GM19452 (cell line): ENCODE data around the gene MAD1L1.
"Not testable (repeated sequence)": the region's sequence is repeated elsewhere in the genome, so short reads cannot be mapped to it uniquely, and the experiment has no call there.

Experiments used
- ATAC-seq: cut with Tn5 transposase; IDR thresholded peaks from one replicate; pipeline ENCODE4 v1.9.1; 2021; ENCODE audit not compliant: unreplicated experiment

Gene MAD1L1

DNA sequence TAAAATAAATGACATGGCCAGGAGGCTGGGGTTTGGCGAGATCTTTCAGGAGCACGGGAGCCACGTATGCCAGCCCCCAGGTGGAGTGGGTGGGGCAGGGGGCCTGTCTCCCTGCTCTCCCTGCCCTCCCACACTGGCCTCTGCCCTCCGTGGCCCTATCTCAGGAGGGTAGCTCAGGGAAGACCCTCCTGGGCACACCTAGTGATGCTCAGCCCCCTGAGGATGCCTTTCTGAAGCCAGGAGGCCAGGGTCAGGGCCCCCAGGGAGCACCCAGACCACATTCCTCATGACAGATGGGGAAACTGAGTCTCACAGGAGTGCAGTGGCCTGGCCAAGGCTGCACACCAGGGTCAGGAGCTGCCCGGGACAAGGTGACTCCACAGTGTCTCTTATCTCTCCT is 339.3 kb downstream of the MAD1L1 start:
- no peak for ATAC-seq

DNA sequence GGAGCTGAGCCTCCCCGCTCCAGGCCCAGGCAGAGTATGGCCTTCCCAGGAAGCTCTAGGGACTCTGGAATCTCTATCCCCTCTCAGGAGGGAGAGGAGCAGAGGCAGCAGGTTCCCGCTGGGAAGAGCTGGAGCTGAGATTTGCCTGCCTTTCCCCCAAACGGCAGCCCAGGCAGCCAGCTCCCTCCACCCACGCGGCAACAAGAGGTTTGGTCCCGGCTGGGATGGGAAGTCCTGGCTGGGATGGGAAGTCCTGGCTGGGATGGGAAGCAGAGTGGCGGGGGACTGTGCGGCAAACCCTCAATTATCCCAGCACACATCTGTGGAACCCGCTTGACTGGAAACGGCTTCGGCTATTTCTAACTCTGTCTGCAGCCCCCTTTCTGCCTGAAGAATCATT is 339.7 kb downstream of the MAD1L1 start:
- no peak for ATAC-seq

DNA sequence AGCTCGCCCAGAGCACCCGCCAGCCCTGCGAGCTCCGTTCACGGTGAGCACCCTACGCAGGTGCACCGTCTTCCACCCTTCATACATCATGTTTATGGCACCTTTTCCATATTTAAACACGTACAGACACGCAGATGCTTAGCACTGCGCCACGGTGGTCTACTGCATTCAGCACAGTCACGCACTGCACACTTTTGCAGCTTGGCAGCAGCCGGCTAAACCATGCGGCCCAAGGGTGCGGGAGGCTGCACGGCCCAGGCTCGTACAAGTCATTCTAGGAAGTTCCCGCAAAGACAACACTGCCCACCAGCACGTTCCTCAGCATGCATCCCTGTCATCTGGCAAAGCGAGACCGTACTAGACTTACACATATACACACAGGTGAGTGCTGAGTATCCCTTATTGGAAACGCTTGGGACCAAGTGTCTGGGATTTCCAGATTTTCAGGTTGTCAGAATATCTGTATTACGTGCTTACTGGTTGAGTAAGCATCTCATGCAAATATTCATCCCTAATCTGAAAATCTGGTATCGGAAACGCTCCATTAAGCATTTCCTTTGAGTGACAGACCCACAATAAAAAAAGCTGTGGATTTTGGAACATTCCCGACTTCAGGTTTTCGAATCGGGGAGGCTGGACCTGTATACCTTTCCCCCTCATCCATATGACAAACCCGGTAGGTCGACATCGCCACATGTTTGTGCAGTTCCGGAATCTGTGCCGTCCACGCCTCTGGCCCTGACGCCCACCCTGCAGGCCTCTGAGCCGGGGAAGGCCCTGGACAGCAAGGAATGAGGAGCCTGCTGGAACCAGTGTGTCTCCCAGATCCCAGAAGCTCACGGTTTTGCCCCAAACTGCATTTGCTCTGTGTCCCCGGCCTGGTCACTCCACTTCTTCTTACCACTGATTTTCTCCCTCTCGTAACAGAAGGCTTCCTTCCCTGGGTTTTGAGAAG is 340.5 kb downstream of the MAD1L1 start:
- ATAC-seq: no peak

- ATAC-seq: no peak
Observed at GRCh38 chr7:1890289-1891235, 342.2 kb downstream of the MAD1L1 start.

DNA sequence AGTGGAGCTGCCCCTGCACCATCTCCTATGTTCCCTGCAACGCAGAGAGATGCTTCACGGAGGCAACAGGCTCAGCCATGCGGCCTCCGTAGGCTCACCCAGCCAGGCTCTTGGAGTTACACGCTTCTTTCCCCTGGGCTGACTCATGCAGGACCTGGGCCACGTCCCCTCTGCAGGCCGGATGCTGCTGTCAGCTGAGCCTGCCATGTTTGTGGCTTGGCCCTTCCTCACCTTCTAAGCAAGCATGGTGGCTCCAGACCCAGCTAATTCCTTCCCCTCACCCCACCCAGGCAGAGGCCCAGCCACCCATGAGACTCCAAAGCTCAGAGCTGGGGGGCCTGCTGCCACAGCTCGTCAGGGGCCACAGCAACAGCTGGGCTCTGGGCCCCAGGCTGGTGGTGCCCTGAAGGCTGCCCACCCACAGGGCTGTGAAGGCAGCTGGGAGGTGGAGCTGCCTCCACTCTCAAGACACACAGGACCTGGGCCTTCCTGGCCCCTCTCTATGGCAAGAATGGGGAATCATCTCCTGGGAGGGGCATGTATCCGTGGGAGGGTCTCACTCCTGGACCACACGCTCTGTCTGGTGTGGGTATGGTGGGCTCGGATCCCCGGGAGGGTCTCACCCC is 343.1 kb downstream of the MAD1L1 start:
- no peak for ATAC-seq

- ATAC-seq: no peak
Observed at GRCh38 chr7:1889091-1889490, 343.7 kb downstream of the MAD1L1 start.

DNA sequence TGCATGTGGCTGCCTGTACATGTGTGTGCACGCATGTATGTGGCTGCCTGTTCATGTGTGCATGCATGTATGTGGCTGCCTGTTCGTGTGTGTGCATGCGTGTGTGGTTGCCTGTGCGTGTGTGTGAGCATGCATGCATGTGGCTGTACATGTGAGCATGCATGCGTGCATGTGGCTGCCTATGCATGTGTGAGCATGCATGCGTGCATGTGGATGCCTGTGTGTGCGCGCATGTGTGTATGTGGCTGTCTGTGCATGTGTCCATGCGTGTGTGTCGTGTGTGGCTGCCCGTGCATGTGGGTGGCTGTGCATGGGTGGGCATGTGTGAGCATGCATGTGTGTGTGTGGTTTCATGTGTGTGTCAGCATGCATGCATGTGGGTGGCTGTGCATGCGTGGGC is 344.3 kb downstream of the MAD1L1 start:
- ATAC-seq: no peak

DNA sequence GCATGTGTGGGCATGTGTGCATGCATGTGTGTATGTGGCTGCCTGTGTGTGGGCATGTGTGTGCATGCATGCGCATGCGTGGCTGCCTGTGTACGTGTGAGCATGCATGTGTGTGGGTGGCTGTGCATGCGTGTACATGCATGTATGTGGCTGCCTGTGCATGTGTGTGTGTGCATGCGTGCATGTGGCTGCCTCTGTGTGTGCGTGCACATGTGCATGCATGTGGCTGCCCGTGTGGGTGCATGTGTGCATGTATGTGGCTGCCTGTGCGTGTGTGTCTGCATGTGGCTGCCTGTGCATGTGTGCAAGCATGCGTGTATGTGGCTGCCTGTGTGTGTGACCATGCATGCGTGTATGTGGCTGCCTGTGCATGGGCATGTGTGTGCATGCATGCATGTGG is 345.5 kb downstream of the MAD1L1 start:
- no peak for ATAC-seq

- no peak for ATAC-seq
Observed at GRCh38 chr7:1886361-1887064, 346.2 kb downstream of the MAD1L1 start.

DNA sequence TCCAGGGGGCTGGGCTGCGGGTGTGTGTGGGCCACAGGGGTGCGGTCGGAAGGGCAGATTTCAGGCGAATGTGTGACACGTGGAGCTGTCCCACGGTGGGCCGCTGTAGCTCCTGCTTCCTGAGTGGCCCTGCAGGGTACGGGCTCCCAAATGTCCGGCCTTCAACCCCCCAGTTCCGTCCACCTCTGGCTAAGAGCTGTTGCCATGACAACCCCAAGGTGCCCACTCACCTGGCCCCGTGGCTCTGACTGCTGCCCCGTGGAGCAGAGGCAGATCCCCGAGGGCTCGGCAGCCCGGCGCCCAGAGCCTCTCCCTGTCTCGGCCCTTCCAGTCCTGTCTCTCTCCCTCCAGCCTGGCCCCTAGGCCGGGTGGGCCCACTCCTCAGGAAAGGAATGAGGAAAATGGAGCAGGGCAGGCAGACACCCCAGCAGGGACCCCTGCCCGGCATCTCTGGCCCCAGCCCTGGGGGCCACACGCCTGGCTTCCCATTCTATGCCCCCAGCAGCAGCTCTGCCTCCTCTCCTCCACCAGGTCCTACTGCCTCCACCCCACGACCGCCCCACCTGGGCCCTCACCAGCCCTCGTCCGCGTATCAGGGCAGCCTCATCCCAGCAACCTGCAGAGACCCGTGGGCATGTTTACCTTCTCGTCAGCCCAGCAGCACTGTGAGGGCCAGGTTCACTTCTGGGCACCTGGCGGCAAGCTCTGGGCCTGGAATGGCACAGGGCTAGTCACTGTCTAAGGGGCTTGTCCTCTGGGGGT is 347.1 kb downstream of the MAD1L1 start:
- ATAC-seq: no peak

- ATAC-seq: no peak
Observed at GRCh38 chr7:1884583-1885350, 348.0 kb downstream of the MAD1L1 start.

DNA sequence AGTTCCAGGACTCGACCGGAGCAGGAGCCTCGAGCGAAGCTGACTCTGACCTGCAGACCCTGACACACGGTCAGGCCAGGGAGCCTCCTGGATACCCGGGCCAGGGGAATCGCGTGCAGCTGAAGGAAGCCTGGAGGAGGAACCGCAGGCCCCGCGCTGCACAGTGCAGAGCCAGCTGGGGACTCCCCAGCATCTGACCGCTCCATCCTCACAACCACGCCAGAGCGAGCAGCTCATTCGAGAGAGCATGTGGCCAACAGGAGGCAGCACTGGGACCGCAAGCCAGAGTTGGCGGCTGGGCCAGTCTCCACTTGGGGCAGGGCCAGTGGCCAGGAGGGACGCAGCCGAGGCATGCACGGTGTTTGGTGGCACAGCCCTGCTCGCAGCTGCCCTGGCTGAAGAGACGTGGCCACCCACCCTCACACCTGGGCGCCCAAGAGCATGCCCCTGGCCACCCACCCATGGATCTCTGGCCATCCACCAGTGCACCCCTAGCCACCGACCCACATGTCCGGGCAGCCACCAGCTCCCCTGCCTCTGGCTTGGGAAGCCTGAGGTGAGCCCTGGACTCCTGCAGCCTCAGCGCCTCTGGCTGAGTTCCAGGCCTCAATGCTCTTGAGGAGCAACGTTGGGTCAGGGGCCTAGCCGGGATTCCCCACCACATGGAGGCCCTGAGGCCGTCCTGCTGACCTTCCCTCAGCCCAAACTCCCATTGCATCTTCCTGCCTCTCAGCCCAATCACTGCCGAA is 348.7 kb downstream of the MAD1L1 start:
- no peak for ATAC-seq

- no peak for ATAC-seq
Observed at GRCh38 chr7:1883031-1883761, 349.5 kb downstream of the MAD1L1 start.

GRCh38 chr7:1882451-1882850 is 350.3 kb downstream of the MAD1L1 start:
- ATAC-seq: no peak

GRCh38 chr7:1881946-1882345 is 350.8 kb downstream of the MAD1L1 start:
- no peak for ATAC-seq

GRCh38 chr7:1876641-1877040 is 356.1 kb downstream of the MAD1L1 start:
- not testable (repeated sequence) for ATAC-seq

GRCh38 chr7:1875392-1876199 is 357.1 kb downstream of the MAD1L1 start:
- not testable (repeated sequence) for ATAC-seq
